Fibroblast of lung (primary cell): ENCODE measurements around the gene SLC16A7. TPM values are rescaled to one million over a fixed set of nuclear protein-coding genes. Genes with fewer than 3 reads are reported as not detected.

Source experiments
- DNase-seq, 2 donors: peaks; one replicate each; pipeline versions ENCODE4 v3.0.0 to v3.0.0-alpha.2; 2010; ENCODE audit warnings: low read depth in 2 of 2
- H2AFZ ChIP-seq: 2 replicates; pipeline ENCODE4 v1.5.1; 2012; ENCODE audit warnings: low read length, control low read depth, inconsistent platforms
- H3K27ac ChIP-seq: 2 replicates; pipeline ENCODE4 v1.5.1; 2011; ENCODE audit warnings: low read length, control low read depth; ENCODE audit not compliant: insufficient read depth
- H3K27me3 ChIP-seq: 2 replicates; pipeline ENCODE4 v1.5.1; 2011; ENCODE audit warnings: mild to moderate bottlenecking, low read length; ENCODE audit not compliant: control insufficient read depth, insufficient read depth
- H3K36me3 ChIP-seq: 2 replicates; pipeline ENCODE4 v1.5.1; 2011; ENCODE audit warnings: low read length; ENCODE audit not compliant: control insufficient read depth, insufficient read depth
- H3K4me1 ChIP-seq: 2 replicates; pipeline ENCODE4 v1.5.1; 2011; ENCODE audit warnings: low read length; ENCODE audit not compliant: control insufficient read depth, insufficient read depth; ENCODE audit errors: extremely low read depth
- H3K4me2 ChIP-seq: 2 replicates; pipeline ENCODE4 v1.5.1; 2011; ENCODE audit warnings: low read length, control low read depth; ENCODE audit not compliant: insufficient read depth; ENCODE audit errors: extremely low read depth
- H3K4me3 ChIP-seq, 4 experiments: fragments of 200-600 bp in 1 of 4; sonication (generic) in 1 of 4; replicated peaks in 1 of 4; 2 replicates each; pipeline ENCODE4 v1.5.1; 2011 to 2016; ENCODE audit warnings: low read length in 4 of 4, low read depth in 3 of 4, mild to moderate bottlenecking in 3 of 4, control low read depth in 2 of 4, inconsistent platforms in 1 of 4, mixed read lengths in 1 of 4; ENCODE audit not compliant: insufficient read depth in 1 of 4; ENCODE audit errors: control extremely low read depth in 1 of 4
- H3K79me2 ChIP-seq: 2 replicates; pipeline ENCODE4 v1.5.1; 2012; ENCODE audit warnings: mild to moderate bottlenecking, low read length, inconsistent platforms; ENCODE audit not compliant: control insufficient read depth, insufficient read depth
- H3K9ac ChIP-seq: 2 replicates; pipeline ENCODE4 v1.5.1; 2011; ENCODE audit warnings: mild to moderate bottlenecking, low read length, control low read depth; ENCODE audit not compliant: insufficient read depth
- H3K9me3 ChIP-seq: 2 replicates; pipeline ENCODE4 v1.5.1; 2012; ENCODE audit warnings: low read depth, low read length; ENCODE audit not compliant: control insufficient read depth, insufficient read depth
- H4K20me1 ChIP-seq: 2 replicates; pipeline ENCODE4 v1.5.1; 2011; ENCODE audit warnings: low read length; ENCODE audit not compliant: control insufficient read depth, insufficient read depth; ENCODE audit errors: extremely low read depth
- CTCF ChIP-seq, 2 donors: IDR thresholded peaks in 1 of 2; conservative IDR thresholded peaks in 1 of 2; 1 replicate in 1 of 2; 2 replicates in 1 of 2; pipeline ENCODE4 v1.5.1; 2011 to 2012; ENCODE audit warnings: low read length in 2 of 2, control low read depth in 1 of 2, inconsistent platforms in 1 of 2, low read depth in 1 of 2, mild to moderate bottlenecking in 1 of 2
- EZH2 ChIP-seq: IDR thresholded peaks from 2 replicates; pipeline ENCODE4 v1.5.1; 2012; ENCODE audit warnings: low read length, control low read depth, mild to moderate bottlenecking; ENCODE audit errors: missing control alignments
- polyA plus RNA-seq, 2 donors: library from polyadenylated mRNA; depleted of rRNA in 1 of 2; stranded (reverse) in 1 of 2; unstranded in 1 of 2; fragments of >200 nt; gene quantifications; 2 replicates each; pipeline ENCODE4 v1.2.1, GENCODE V29; 2011 to 2012; ENCODE audit warnings: missing spikeins in 1 of 2
- total RNA-seq: library from RNA; depleted of rRNA; stranded (reverse); fragments of >200 nt; gene quantifications from 2 replicates; pipeline ENCODE4 v1.2.1, GENCODE V29; 2014

The SLC16A7 gene
- total and polyA plus RNA-seq, 2 donors (not counting 1 experiment from before 2014, with no cell fraction given) = 40.2 to 110 TPM

DNA sequence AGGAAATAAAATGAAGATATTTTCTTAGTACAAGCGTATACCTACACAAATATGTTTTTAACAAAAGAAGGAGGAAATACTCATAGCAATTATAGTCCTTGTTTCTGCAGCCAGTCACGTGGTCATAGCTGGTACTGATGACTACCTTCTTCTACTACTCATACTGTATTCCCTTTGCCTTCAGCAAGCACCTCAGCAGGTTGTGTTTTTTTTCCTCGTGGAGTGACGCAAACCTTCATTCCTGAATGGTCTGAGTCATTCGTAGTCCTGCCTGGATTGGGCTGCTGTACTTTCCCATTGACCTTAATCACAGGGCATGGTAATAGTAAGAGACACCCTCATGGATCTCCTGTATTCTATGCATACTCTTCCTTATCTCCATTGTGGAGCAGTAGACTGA is 25.7 kb upstream of the SLC16A7 start:
- no peaks in the 10 kb centered on the region for H3K9me3 ChIP-seq
- no peak overlapping the region for H3K27ac ChIP-seq
- no peaks in the 10 kb centered on the region for H4K20me1 ChIP-seq
- TF ChIP-seq EZH2 (no peak), CTCF (conservative IDR thresholded peaks at IDR 0.05 in 1 of 2, IDR thresholded peaks at IDR 0.05 in 1 of 2; ENCODE audit: low read depth in 1 of 2, low read length in 2 of 2) (no peak)
- no peak overlapping the region for H3K4me2 ChIP-seq
- H3K4me1 ChIP-seq = no peaks in the 10 kb centered on the region
- no peak overlapping the region for H3K4me3 ChIP-seq
- no peaks in the 10 kb centered on the region for H3K36me3 ChIP-seq
- H2AFZ ChIP-seq = no peak overlapping the region
- DNase-seq = peak in 1 of 2 donors; percentile 25
- no peak overlapping the region for H3K9ac ChIP-seq
- no peaks in the 10 kb centered on the region for H3K27me3 ChIP-seq
- H3K79me2 ChIP-seq = no peaks in the 10 kb centered on the region

- H3K4me2 ChIP-seq = no peak overlapping the region
- H3K9me3 ChIP-seq = no peaks in the 10 kb centered on the region
- no peaks in the 10 kb centered on the region for H3K27me3 ChIP-seq
- no peak overlapping the region for H2AFZ ChIP-seq
- H4K20me1 ChIP-seq = no peaks in the 10 kb centered on the region
- DNase-seq = no peak
- no peaks in the 10 kb centered on the region for H3K36me3 ChIP-seq
- H3K9ac ChIP-seq = no peak overlapping the region
- H3K27ac ChIP-seq = no peak overlapping the region
- H3K4me1 ChIP-seq = no peaks in the 10 kb centered on the region
- no peak overlapping the region for H3K4me3 ChIP-seq
- TF ChIP-seq EZH2 (no peak), CTCF (conservative IDR thresholded peaks at IDR 0.05 in 1 of 2, IDR thresholded peaks at IDR 0.05 in 1 of 2; ENCODE audit: low read depth in 1 of 2, low read length in 2 of 2) (no peak)
- no peaks in the 10 kb centered on the region for H3K79me2 ChIP-seq
These were observed 21.4 kb upstream of the SLC16A7 start for GRCh38 chr12:59574406-59574805.

GRCh38 chr12:59575826-59576225 is 20.0 kb upstream of the SLC16A7 start:
- DNase-seq = no peak
- Histone ChIP-seq H3K4me3 (no peak overlapping the region), H3K4me1 (no peaks in the 10 kb centered on the region), H3K79me2 (no peaks in the 10 kb centered on the region), H3K9me3 (no peaks in the 10 kb centered on the region), H3K27me3 (no peaks in the 10 kb centered on the region), H3K27ac (no peak overlapping the region), H3K4me2 (no peak overlapping the region), H3K36me3 (no peaks in the 10 kb centered on the region), H2AFZ (no peak overlapping the region), H4K20me1 (no peaks in the 10 kb centered on the region), H3K9ac (no peak overlapping the region)
- TF ChIP-seq EZH2 (no peak), CTCF (conservative IDR thresholded peaks at IDR 0.05 in 1 of 2, IDR thresholded peaks at IDR 0.05 in 1 of 2; ENCODE audit: low read depth in 1 of 2, low read length in 2 of 2) (no peak)
